ENCODE measurements around the gene TBL1X. TPM values are rescaled to one million over a fixed set of nuclear protein-coding genes. Genes with fewer than 3 reads are reported as not detected.
"Not testable (repeated sequence)": the region's sequence is repeated elsewhere in the genome, so short reads cannot be mapped to it uniquely, and the experiment has no call there.

The TBL1X gene
- 10 to 100 TPM; 33.1 to 33.9 TPM for total RNA-seq

GRCh38 chrX:9464435-9465371 is at the start of gene TBL1X:
Gene TBL1X, plus strand, starts transcription at chrX:9465058. Its CDS starts 188,529 bp downstream, at chrX:9653587.
- no peaks in the 10 kb centered on the region for H3K9me3 Mint-ChIP-seq
- DNase-seq: peak; percentile 68
- peaks cover 4% of the 10 kb centered on the region for H3K36me3 Mint-ChIP-seq
- peak within 1 kb of the TSS; percentile 92 for H3K27ac Mint-ChIP-seq
- peaks cover 25% of the 10 kb centered on the region for H3K4me1 Mint-ChIP-seq
- H3K27me3 Mint-ChIP-seq: no peaks in the 10 kb centered on the region
- peak within 1 kb of the TSS; percentile 82 for H3K4me3 Mint-ChIP-seq

GRCh38 chrX:9416562-9417348 is 48.1 kb upstream of the TBL1X start:
- Mint-ChIP-seq H3K27ac (no peak overlapping the region), H3K9me3 (no peaks in the 10 kb centered on the region), H3K4me3 (no peak overlapping the region), H3K36me3 (no peaks in the 10 kb centered on the region), H3K27me3 (no peaks in the 10 kb centered on the region), H3K4me1 (peaks cover 6% of the 10 kb centered on the region)
- DNase-seq: no peak

GRCh38 chrX:9418262-9418661 is 46.6 kb upstream of the TBL1X start:
- Mint-ChIP-seq H3K4me1 (peaks cover 6% of the 10 kb centered on the region), H3K9me3 (no peaks in the 10 kb centered on the region), H3K27ac (no peak overlapping the region), H3K4me3 (no peak overlapping the region), H3K27me3 (no peaks in the 10 kb centered on the region), H3K36me3 (no peaks in the 10 kb centered on the region)
- no peak for DNase-seq

- Mint-ChIP-seq H3K27ac (no peak overlapping the region), H3K4me3 (no peak overlapping the region), H3K27me3 (no peaks in the 10 kb centered on the region), H3K4me1 (peaks cover 6% of the 10 kb centered on the region), H3K9me3 (peaks cover 2% of the 10 kb centered on the region), H3K36me3 (no peaks in the 10 kb centered on the region)
- no peak for DNase-seq
These were observed 44.3 kb upstream of the TBL1X start for GRCh38 chrX:9420275-9421265.

GRCh38 chrX:9429767-9430166 is 35.1 kb upstream of the TBL1X start:
- H3K27me3 Mint-ChIP-seq: no peaks in the 10 kb centered on the region
- H3K4me1 Mint-ChIP-seq: no peaks in the 10 kb centered on the region
- no peak overlapping the region for H3K27ac Mint-ChIP-seq

GRCh38 chrX:9430346-9430921 is 34.4 kb upstream of the TBL1X start:
- H3K4me1 Mint-ChIP-seq: no peaks in the 10 kb centered on the region
- no peaks in the 10 kb centered on the region for H3K36me3 Mint-ChIP-seq
- DNase-seq: no peak
- no peaks in the 10 kb centered on the region for H3K27me3 Mint-ChIP-seq
- H3K27ac Mint-ChIP-seq: no peak overlapping the region
- H3K4me3 Mint-ChIP-seq: no peak overlapping the region
- H3K9me3 Mint-ChIP-seq: peaks cover 2% of the 10 kb centered on the region

More at GRCh38 chrX:9429767-9430166, 35.1 kb upstream of the TBL1X start:
- no peak for DNase-seq
- H3K9me3 Mint-ChIP-seq: peaks cover 2% of the 10 kb centered on the region
- no peaks in the 10 kb centered on the region for H3K36me3 Mint-ChIP-seq
- no peak overlapping the region for H3K4me3 Mint-ChIP-seq

- no peak overlapping the region for H3K27ac Mint-ChIP-seq
- no peaks in the 10 kb centered on the region for H3K4me1 Mint-ChIP-seq
- H3K9me3 Mint-ChIP-seq: no peaks in the 10 kb centered on the region
These were observed 33.6 kb upstream of the TBL1X start for GRCh38 chrX:9431281-9431680.

GRCh38 chrX:9433596-9433995 is 31.3 kb upstream of the TBL1X start:
- no peaks in the 10 kb centered on the region for H3K9me3 Mint-ChIP-seq
- DNase-seq: no peak
- no peak overlapping the region for H3K27ac Mint-ChIP-seq
- H3K4me1 Mint-ChIP-seq: no peaks in the 10 kb centered on the region
- H3K36me3 Mint-ChIP-seq: no peaks in the 10 kb centered on the region
- H3K4me3 Mint-ChIP-seq: no peak overlapping the region
- no peaks in the 10 kb centered on the region for H3K27me3 Mint-ChIP-seq

More at GRCh38 chrX:9431281-9431680, 33.6 kb upstream of the TBL1X start:
- Mint-ChIP-seq H3K27me3 (no peaks in the 10 kb centered on the region), H3K4me3 (no peak overlapping the region), H3K36me3 (no peaks in the 10 kb centered on the region)
- no peak for DNase-seq

GRCh38 chrX:9434051-9434550 is 30.8 kb upstream of the TBL1X start:
- no peak overlapping the region for H3K4me3 Mint-ChIP-seq
- DNase-seq: no peak
- no peaks in the 10 kb centered on the region for H3K36me3 Mint-ChIP-seq
- H3K27me3 Mint-ChIP-seq: no peaks in the 10 kb centered on the region
- H3K27ac Mint-ChIP-seq: no peak overlapping the region
- H3K4me1 Mint-ChIP-seq: no peaks in the 10 kb centered on the region
- no peaks in the 10 kb centered on the region for H3K9me3 Mint-ChIP-seq

- not testable (repeated sequence) for H3K27ac Mint-ChIP-seq, H3K4me1 Mint-ChIP-seq, H3K27me3 Mint-ChIP-seq, H3K9me3 Mint-ChIP-seq, H3K36me3 Mint-ChIP-seq, H3K4me3 Mint-ChIP-seq, DNase-seq
These were observed 29.8 kb upstream of the TBL1X start for GRCh38 chrX:9435086-9435485.

GRCh38 chrX:9436812-9437211 is 28.0 kb upstream of the TBL1X start:
- no peak overlapping the region for H3K4me3 Mint-ChIP-seq
- peaks cover 10% of the 10 kb centered on the region for H3K4me1 Mint-ChIP-seq
- no peak for DNase-seq
- no peak overlapping the region for H3K27ac Mint-ChIP-seq
- H3K9me3 Mint-ChIP-seq: no peaks in the 10 kb centered on the region
- H3K27me3 Mint-ChIP-seq: no peaks in the 10 kb centered on the region
- H3K36me3 Mint-ChIP-seq: no peaks in the 10 kb centered on the region

GRCh38 chrX:9438933-9439494 is 25.8 kb upstream of the TBL1X start:
- H3K9me3 Mint-ChIP-seq: no peaks in the 10 kb centered on the region
- H3K4me3 Mint-ChIP-seq: no peak overlapping the region
- H3K27ac Mint-ChIP-seq: no peak overlapping the region
- H3K4me1 Mint-ChIP-seq: peaks cover 10% of the 10 kb centered on the region
- H3K36me3 Mint-ChIP-seq: no peaks in the 10 kb centered on the region
- DNase-seq: no peak
- H3K27me3 Mint-ChIP-seq: no peaks in the 10 kb centered on the region

- Mint-ChIP-seq H3K27me3 (peaks cover 3% of the 10 kb centered on the region), H3K27ac (no peak overlapping the region), H3K4me1 (peaks cover 13% of the 10 kb centered on the region), H3K36me3 (no peaks in the 10 kb centered on the region), H3K9me3 (no peaks in the 10 kb centered on the region), H3K4me3 (no peak overlapping the region)
- DNase-seq: no peak
These were observed 24.6 kb upstream of the TBL1X start for GRCh38 chrX:9440116-9440844.
